ENCODE measurements around the gene TAF6. TPM values are rescaled to one million over a fixed set of nuclear protein-coding genes. Genes with fewer than 3 reads are reported as not detected.

The TAF6 gene
- total RNA-seq, 1 donor from 2014 or later: 39.4 TPM

DNA sequence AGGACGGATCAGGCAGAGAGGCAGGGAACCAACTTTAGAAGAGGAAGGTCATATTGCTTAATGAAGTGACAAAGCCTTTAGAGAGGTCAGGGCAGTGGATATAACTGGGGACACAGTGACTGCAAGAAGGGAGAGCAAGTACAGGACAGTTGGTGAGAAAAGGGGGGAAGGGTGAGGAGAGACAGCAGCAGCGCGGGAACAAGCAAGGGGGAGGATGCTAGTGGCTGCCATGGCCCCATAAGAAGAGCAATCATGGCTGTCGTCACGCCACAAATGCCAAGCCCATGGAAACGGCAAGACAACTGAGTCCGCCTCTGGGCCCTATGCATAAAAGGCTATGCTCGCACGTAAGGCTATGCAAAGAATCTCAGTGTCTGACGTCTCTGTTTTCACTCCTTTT lies 46.7 kb downstream of the TAF6 start:
- DNase-seq (no peak), ATAC-seq (no peak)
- no peaks in the 10 kb centered on the region for H3K27me3 ChIP-seq (ENCODE audit: low read depth)
- intact Hi-C loops (cut with DNase I): no loop called here
- peaks cover 89% of the 10 kb centered on the region for H3K36me3 ChIP-seq
- no peaks in the 10 kb centered on the region for H3K4me1 ChIP-seq
- H3K4me3 ChIP-seq: no peak overlapping the region
- TF ChIP-seq, protein P1, sequence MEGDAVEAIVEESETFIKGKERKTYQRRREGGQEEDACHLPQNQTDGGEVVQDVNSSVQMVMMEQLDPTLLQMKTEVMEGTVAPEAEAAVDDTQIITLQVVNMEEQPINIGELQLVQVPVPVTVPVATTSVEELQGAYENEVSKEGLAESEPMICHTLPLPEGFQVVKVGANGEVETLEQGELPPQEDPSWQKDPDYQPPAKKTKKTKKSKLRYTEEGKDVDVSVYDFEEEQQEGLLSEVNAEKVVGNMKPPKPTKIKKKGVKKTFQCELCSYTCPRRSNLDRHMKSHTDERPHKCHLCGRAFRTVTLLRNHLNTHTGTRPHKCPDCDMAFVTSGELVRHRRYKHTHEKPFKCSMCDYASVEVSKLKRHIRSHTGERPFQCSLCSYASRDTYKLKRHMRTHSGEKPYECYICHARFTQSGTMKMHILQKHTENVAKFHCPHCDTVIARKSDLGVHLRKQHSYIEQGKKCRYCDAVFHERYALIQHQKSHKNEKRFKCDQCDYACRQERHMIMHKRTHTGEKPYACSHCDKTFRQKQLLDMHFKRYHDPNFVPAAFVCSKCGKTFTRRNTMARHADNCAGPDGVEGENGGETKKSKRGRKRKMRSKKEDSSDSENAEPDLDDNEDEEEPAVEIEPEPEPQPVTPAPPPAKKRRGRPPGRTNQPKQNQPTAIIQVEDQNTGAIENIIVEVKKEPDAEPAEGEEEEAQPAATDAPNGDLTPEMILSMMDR (IDR thresholded peaks at IDR 0.05): no peak
- peaks cover 28% of the 10 kb centered on the region for H3K9me3 ChIP-seq
- no peak overlapping the region for H3K27ac ChIP-seq

DNA sequence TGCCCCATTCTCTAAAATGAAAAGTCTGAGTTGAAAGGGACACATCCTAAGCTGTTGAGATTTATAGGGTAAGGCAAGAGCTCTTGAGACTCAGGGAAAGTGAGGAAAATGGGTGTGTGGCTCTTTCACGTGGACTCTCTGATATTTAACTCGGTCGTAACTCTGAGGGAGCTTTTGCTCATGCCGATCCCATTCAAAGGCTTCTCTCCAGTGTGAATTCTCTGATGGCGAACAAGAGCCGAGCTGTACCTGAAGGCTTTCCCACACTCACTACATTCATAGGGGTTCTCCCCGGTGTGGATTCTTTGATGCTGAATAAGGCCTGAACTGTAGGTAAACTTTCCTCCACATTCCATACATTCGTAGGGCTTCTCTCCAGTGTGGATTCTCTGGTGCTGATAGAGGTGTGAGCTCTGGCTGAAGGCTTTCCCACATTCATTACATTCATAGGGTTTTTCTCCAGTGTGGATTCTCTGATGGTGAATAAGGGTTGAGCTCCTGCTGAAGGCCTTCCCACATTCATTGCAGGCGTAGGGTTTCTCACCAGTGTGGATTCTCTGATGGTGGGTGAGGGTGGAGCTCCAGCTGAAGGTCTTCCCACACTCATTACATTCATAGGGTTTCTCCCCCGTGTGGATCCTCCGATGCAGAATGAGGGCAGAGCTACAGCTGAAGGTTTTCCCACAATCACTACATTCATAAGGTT lies 48.0 kb downstream of the TAF6 start:
- ATAC-seq: no peak
- Histone ChIP-seq H3K36me3 (peaks cover 80% of the 10 kb centered on the region), H3K27me3 (ENCODE audit: low read depth) (no peaks in the 10 kb centered on the region), H3K9me3 (peaks cover 28% of the 10 kb centered on the region), H3K27ac (no peak overlapping the region), H3K4me1 (no peaks in the 10 kb centered on the region), H3K4me3 (no peak overlapping the region)
- DNase-seq: no peak
- intact Hi-C loops (cut with DNase I): no loop called here
- TF ChIP-seq, protein P1 (IDR thresholded peaks at IDR 0.05): no peak

DNA sequence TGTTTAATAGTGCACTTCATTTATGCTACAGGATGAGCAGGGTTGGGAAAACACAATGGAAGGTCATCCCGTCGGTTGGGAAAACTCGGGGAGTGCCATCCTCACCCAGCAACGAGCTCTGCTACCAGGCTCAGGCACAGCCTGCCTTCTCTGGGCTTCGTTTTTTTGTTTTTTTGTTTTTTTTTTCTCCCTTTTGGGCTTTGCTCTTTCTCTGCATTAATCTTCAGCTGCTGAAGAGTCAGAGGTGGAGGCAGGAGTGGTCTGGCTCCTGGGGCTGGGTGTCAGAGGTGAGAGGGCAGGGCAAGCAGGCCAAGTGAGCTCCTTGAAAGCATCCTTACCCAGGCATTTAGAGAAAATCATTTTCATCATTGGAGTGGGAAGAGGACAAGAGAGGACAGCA lies 49.2 kb downstream of the TAF6 start:
- intact Hi-C loops (cut with DNase I): no loop called here

DNA sequence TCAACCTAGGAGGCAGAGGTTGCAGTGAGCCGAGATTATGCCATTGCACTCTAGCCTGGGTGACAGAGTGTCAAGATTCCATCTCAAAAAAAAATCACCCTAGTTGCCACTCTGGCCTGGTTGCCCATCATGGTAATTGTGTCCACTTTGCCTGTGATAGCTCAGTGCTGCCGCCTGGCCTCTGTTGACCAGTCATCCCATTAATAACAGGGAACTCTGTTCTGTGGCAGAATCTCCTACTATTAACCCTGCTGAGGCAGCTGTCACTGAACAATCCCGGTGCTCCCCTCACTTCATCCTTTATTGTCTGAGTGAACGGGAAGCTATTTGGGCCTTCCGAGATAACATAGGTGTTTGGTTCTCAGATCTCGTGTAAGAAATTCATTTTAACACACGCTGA lies 52.2 kb downstream of the TAF6 start:
- no peaks in the 10 kb centered on the region for H3K27me3 ChIP-seq (ENCODE audit: low read depth)
- no peak overlapping the region for H3K4me3 ChIP-seq
- peaks cover 11% of the 10 kb centered on the region for H3K4me1 ChIP-seq
- TF ChIP-seq, protein P1 (IDR thresholded peaks at IDR 0.05): no peak
- H3K9me3 ChIP-seq: peaks cover 18% of the 10 kb centered on the region
- ATAC-seq: no peak
- intact Hi-C loops (cut with DNase I): no loop called here
- DNase-seq: no peak
- no peak overlapping the region for H3K27ac ChIP-seq
- peaks cover 66% of the 10 kb centered on the region for H3K36me3 ChIP-seq

More for the DNA sequence above, 49.2 kb downstream of the TAF6 start:
- Histone ChIP-seq H3K27me3 (ENCODE audit: low read depth) (no peaks in the 10 kb centered on the region), H3K9me3 (peaks cover 28% of the 10 kb centered on the region), H3K36me3 (peaks cover 68% of the 10 kb centered on the region), H3K4me1 (peaks cover 8% of the 10 kb centered on the region), H3K4me3 (no peak overlapping the region), H3K27ac (no peak overlapping the region)
- DNase-seq (no peak), ATAC-seq (no peak)
- TF ChIP-seq, protein P1 (IDR thresholded peaks at IDR 0.05): no peak

DNA sequence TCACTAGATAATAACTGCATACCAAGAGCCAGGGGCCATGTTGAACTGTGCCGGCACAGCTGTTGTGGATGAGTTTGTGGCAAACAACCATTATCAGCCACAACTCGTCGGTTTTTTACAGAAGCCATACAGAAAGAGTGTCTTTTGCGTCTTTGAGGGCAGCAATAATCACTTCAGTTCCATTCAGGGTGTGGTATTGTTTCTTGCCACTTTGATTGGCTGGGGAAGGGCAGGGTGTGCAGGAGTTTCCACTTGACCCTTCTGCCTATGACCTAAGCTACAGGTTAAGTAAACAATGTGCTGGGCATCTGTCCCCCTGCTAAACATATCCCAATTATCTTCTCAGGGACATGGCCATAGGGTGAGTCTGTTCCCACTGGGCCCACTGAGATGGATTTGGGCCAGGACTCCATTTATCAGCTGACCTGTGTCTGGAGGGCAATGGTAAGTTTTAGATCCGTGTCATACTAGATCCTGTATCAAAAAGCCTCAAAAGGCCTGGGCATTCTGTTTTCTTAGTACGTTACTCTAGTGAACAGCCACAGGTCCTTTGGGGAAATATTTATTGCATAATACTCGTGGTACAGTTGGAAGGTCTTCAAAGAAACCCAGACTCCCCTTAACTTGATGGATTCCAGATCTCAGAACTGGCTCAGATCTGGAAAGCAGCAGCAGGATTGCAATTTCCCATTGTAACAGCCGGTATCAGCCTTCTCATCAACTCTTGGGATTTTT lies 53.5 kb downstream of the TAF6 start:
- intact Hi-C loops (cut with DNase I): no loop called here
- ATAC-seq: peak; percentile 65 to 69

More for the DNA sequence above, 53.5 kb downstream of the TAF6 start:
- Histone ChIP-seq H3K36me3 (peaks cover 65% of the 10 kb centered on the region), H3K27me3 (ENCODE audit: low read depth) (no peaks in the 10 kb centered on the region), H3K4me1 (peaks cover 11% of the 10 kb centered on the region), H3K4me3 (no peak overlapping the region), H3K9me3 (peaks cover 5% of the 10 kb centered on the region), H3K27ac (peak overlapping the region; percentile 47)
- TF ChIP-seq, protein P1 (IDR thresholded peaks at IDR 0.05): no peak
- no peak for DNase-seq

Data from lower lobe of right lung (tissue), 2 donors.